HL-60 (cell line): ENCODE results near the gene PCDHGA1.

Source experiments
- DNase-seq, 2 experiments: peaks; one replicate each; pipeline ENCODE4 v3.0.0-alpha.2; 2010 to 2020; ENCODE audit warnings: low read depth in 1 of 2, low spot score in 1 of 2
- H3K27ac ChIP-seq: fragments of 250-450 bp; sonication (Bioruptor Pico); replicated peaks from 2 replicates; pipeline ENCODE4 v1.5.1; 2020; ENCODE audit warnings: mild to moderate bottlenecking, moderate library complexity
- H3K27me3 ChIP-seq: fragments of 250-450 bp; sonication (Bioruptor Pico); 2 replicates; pipeline ENCODE4 v1.5.1; 2021; ENCODE audit warnings: mild to moderate bottlenecking, moderate library complexity; ENCODE audit not compliant: insufficient read depth, poor library complexity, severe bottlenecking
- H3K4me3 ChIP-seq: replicated peaks from 2 replicates; pipeline ENCODE4 v1.5.1; 2011; ENCODE audit warnings: mild to moderate bottlenecking, control low read depth, low read length; ENCODE audit not compliant: insufficient read depth
- CTCF ChIP-seq: IDR thresholded peaks from one replicate; pipeline ENCODE4 v1.5.1; 2011; ENCODE audit warnings: low read length, control low read depth, inconsistent platforms; ENCODE audit not compliant: insufficient read depth
- GABPA ChIP-seq: IDR thresholded peaks from 2 replicates; pipeline ENCODE4 v1.6.1; 2012; ENCODE audit warnings: low read depth
- POLR2AphosphoS5 ChIP-seq: IDR thresholded peaks from 2 replicates; pipeline ENCODE4 v1.6.1; 2012; ENCODE audit warnings: low read depth
- REST ChIP-seq: IDR thresholded peaks from 2 replicates; pipeline ENCODE4 v1.6.1; 2012; ENCODE audit warnings: low read depth; ENCODE audit not compliant: insufficient replicate concordance
- SPI1 ChIP-seq: IDR thresholded peaks from 2 replicates; pipeline ENCODE4 v1.6.1; 2012; ENCODE audit warnings: low read depth, mild to moderate bottlenecking, borderline replicate concordance

PCDHGA1 gene

GRCh38 chr5:141434006-141434405 is 103.7 kb downstream of the PCDHGA1 start:
- no peaks in the 10 kb centered on the region for H3K27me3 ChIP-seq
- no peak overlapping the region for H3K27ac ChIP-seq
- no peak for DNase-seq
- TF ChIP-seq REST (no peak), POLR2AphosphoS5 (no peak), CTCF (no peak), GABPA (no peak), SPI1 (no peak)
- no peak overlapping the region for H3K4me3 ChIP-seq

GRCh38 chr5:141437221-141437620 is 106.9 kb downstream of the PCDHGA1 start:
- TF ChIP-seq POLR2AphosphoS5 = no peak
- no peak for TF ChIP-seq SPI1
- TF ChIP-seq REST = no peak
- no peak for TF ChIP-seq CTCF
- no peak for TF ChIP-seq GABPA
- H3K4me3 ChIP-seq = no peak overlapping the region
- no peak for DNase-seq
- no peak overlapping the region for H3K27ac ChIP-seq
- H3K27me3 ChIP-seq = no peaks in the 10 kb centered on the region

GRCh38 chr5:141439411-141440141 is 109.3 kb downstream of the PCDHGA1 start:
- DNase-seq = no peak
- no peak overlapping the region for H3K4me3 ChIP-seq
- no peak overlapping the region for H3K27ac ChIP-seq
- TF ChIP-seq REST (no peak), POLR2AphosphoS5 (no peak), GABPA (no peak), CTCF (no peak), SPI1 (no peak)
- no peaks in the 10 kb centered on the region for H3K27me3 ChIP-seq
